ENCODE results near the gene PSMD1. TPM values are rescaled to one million over a fixed set of nuclear protein-coding genes. Genes with fewer than 3 reads are reported as not detected.

The PSMD1 gene
- total and polyA plus RNA-seq, 2 experiments from 2014 or later, result 148 to 177 TPM

DNA sequence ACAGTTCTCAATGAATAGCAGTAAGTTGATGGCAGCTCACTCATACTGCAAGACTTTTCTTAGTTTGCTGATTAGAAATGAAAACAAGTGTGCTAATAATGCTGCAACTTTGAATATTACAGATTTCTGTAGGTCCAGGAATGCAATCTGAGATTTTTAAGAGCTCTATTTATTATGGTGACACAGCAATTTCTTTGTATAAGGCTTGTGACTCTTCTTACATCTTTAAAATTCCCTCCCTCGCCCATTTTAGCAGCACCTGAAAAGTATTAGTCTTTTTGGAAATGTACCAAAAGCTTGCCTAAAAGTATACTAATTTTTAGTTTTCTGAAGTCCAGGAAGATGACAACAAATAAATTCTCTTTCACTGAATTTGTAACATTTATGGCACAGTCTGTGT lies 72.5 kb downstream of the PSMD1 start (continued):
- TF ChIP-seq, protein P1, sequence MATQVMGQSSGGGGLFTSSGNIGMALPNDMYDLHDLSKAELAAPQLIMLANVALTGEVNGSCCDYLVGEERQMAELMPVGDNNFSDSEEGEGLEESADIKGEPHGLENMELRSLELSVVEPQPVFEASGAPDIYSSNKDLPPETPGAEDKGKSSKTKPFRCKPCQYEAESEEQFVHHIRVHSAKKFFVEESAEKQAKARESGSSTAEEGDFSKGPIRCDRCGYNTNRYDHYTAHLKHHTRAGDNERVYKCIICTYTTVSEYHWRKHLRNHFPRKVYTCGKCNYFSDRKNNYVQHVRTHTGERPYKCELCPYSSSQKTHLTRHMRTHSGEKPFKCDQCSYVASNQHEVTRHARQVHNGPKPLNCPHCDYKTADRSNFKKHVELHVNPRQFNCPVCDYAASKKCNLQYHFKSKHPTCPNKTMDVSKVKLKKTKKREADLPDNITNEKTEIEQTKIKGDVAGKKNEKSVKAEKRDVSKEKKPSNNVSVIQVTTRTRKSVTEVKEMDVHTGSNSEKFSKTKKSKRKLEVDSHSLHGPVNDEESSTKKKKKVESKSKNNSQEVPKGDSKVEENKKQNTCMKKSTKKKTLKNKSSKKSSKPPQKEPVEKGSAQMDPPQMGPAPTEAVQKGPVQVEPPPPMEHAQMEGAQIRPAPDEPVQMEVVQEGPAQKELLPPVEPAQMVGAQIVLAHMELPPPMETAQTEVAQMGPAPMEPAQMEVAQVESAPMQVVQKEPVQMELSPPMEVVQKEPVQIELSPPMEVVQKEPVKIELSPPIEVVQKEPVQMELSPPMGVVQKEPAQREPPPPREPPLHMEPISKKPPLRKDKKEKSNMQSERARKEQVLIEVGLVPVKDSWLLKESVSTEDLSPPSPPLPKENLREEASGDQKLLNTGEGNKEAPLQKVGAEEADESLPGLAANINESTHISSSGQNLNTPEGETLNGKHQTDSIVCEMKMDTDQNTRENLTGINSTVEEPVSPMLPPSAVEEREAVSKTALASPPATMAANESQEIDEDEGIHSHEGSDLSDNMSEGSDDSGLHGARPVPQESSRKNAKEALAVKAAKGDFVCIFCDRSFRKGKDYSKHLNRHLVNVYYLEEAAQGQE (IDR thresholded peaks at IDR 0.05; ENCODE audit: unreplicated experiment), result no peak
- TF ChIP-seq STAT1 (IDR thresholded peaks at IDR 0.05; ENCODE audit: unreplicated experiment), result no peak
- TF ChIP-seq ZNF114 (CRISPR knock-in tag; IDR thresholded peaks at IDR 0.05), result no peak

DNA sequence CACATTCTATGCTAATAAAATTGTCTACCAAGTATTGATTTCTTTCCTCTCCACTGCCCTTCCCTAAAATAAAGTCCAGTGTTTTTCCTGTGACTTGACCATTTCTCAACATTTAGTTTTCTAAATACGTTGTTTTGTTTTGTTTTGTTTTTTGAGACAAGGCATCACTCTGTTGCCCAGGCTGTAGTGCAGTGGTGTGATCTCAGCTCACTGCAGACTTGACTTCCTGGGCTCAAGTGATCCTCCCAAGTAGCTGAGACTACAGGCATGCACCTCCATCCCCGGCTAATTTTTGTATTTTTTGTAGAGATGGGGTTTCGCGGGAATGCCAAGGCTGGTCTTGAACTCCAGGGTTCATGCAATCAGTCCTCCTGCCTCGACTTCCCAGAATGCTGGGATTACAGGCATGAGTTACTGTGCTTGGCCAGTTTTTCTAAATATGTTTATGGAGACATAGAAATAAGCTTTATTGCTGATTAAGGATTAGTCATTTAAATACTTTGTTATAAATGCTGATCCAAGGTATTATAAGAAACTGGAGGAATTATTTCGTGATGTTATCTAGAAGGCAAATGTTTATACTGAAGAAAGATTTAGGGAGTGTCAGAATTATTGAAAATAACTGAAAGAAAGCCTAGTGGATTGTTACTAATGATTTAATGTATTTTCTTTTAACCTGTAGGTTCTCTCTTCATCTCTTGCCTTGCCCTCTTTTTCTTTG lies 73.8 kb downstream of the PSMD1 start:
- H3K27me3 ChIP-seq (ENCODE audit: insufficient read depth), result no peaks in the 10 kb centered on the region
- H2AFZ ChIP-seq, result no peak overlapping the region
- H4K20me1 ChIP-seq (replicated peaks; ENCODE audit: insufficient read depth), result no peaks in the 10 kb centered on the region
- no peak overlapping the region for H3K27ac ChIP-seq (ENCODE audit: low read depth)
- no peak overlapping the region for H3K4me3 ChIP-seq
- DNase-seq (ENCODE audit: low spot score), result no peak
- Mint-ChIP-seq H3K27me3 (ENCODE audit: insufficient read depth, low read depth, poor library complexity) (no peaks in the 10 kb centered on the region), H3K36me3 (ENCODE audit: low read depth) (no peaks in the 10 kb centered on the region), H3K4me1 (peaks cover 30% of the 10 kb centered on the region; the same call in 2 of the 3 replicates), H3K27ac (no peak overlapping the region), H3K9me3 (no peaks in the 10 kb centered on the region), H3K4me3 (no peak overlapping the region)
- H3K79me2 ChIP-seq (replicated peaks; ENCODE audit: insufficient read depth), result peaks cover 32% of the 10 kb centered on the region
- H3K9me2 ChIP-seq (ENCODE audit: insufficient read depth), result no peaks in the 10 kb centered on the region
- no peaks in the 10 kb centered on the region for H3K36me3 ChIP-seq (ENCODE audit: insufficient read depth)
- H3K4me1 ChIP-seq (ENCODE audit: insufficient read depth), result peaks cover 40% of the 10 kb centered on the region
- no peak overlapping the region for H3K4me2 ChIP-seq
- H3F3A ChIP-seq (replicated peaks; ENCODE audit: low read depth), result no peaks in the 10 kb centered on the region
- no peak for ATAC-seq
- no peak for TF ChIP-seq CREB1 (CRISPR knock-in tag; IDR thresholded peaks at IDR 0.05; ENCODE audit: low read depth)
- TF ChIP-seq EZH2 (IDR thresholded peaks at IDR 0.05; ENCODE audit: low read depth, unreplicated experiment), result no peak
- no peak for TF ChIP-seq NANOG (IDR thresholded peaks at IDR 0.05; ENCODE audit: borderline replicate concordance)
- TF ChIP-seq, protein P2, sequence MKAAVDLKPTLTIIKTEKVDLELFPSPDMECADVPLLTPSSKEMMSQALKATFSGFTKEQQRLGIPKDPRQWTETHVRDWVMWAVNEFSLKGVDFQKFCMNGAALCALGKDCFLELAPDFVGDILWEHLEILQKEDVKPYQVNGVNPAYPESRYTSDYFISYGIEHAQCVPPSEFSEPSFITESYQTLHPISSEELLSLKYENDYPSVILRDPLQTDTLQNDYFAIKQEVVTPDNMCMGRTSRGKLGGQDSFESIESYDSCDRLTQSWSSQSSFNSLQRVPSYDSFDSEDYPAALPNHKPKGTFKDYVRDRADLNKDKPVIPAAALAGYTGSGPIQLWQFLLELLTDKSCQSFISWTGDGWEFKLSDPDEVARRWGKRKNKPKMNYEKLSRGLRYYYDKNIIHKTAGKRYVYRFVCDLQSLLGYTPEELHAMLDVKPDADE (IDR thresholded peaks at IDR 0.05), result no peak
- TF ChIP-seq, protein P1 (IDR thresholded peaks at IDR 0.05; ENCODE audit: unreplicated experiment), result no peak
- TF ChIP-seq, protein P3, sequence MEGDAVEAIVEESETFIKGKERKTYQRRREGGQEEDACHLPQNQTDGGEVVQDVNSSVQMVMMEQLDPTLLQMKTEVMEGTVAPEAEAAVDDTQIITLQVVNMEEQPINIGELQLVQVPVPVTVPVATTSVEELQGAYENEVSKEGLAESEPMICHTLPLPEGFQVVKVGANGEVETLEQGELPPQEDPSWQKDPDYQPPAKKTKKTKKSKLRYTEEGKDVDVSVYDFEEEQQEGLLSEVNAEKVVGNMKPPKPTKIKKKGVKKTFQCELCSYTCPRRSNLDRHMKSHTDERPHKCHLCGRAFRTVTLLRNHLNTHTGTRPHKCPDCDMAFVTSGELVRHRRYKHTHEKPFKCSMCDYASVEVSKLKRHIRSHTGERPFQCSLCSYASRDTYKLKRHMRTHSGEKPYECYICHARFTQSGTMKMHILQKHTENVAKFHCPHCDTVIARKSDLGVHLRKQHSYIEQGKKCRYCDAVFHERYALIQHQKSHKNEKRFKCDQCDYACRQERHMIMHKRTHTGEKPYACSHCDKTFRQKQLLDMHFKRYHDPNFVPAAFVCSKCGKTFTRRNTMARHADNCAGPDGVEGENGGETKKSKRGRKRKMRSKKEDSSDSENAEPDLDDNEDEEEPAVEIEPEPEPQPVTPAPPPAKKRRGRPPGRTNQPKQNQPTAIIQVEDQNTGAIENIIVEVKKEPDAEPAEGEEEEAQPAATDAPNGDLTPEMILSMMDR (conservative IDR thresholded peaks at IDR 0.05; ENCODE audit: low read depth in 2 of 2), result no peak
- TF ChIP-seq ZNF331 (CRISPR knock-in tag; IDR thresholded peaks at IDR 0.05; ENCODE audit: low read depth), result no peak
- TF ChIP-seq JUNB (IDR thresholded peaks at IDR 0.05; ENCODE audit: unreplicated experiment), result no peak

Measured in GM23338 (cell line).